Activated CD4-positive, alpha-beta T cell treated with anti-CD3 and anti-CD28 coated beads, Interleukin-10, Interleukin-2, amounts not matched to agents 100 ng/mL and 50 ng/mL, durations not matched to agents 16 hours and 8 hours (primary cell): ENCODE data around the gene TEDC1.

Experiments
- DNase-seq: peaks from one replicate; pipeline ENCODE4 v3.0.0-alpha.2; 2020

TEDC1 gene

DNA sequence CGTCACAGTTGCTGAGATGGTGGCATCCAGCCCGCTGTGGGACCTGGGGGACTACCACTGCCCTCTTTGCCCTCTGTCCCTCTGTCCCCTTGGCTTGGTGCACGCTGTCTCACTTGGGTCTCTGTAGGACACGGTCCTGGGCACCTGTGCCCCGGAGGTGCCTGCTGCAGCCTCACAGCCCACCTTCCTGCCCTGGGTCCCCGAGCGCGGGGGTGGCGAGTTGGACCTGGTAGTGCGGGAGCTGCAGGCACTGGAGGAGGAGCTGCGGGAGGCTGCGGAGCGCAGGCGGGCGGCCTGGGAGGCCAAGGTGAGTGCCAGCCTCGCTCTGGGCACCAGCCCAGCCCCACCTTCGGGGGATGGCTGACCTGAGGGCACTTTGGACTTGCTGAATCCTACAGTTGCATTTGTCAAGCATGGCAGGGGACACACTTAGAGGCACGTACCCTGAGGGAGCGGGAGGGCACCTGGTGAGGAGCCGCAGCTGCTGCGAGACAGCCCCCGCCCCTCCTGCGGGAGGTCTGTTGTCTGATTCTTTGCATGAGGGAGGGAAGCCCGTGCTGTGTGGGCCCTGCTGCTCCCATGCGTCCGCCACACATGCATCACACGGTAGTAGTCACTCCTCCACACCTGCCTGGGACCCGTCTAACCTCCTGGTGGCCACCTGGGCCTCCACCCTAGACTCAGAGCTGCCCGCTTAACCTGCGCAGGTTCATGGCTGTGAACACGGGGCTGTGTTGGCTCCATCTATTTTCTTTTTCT lies 6.8 kb downstream of the TEDC1 start:
- DNase-seq, result no peak

DNA sequence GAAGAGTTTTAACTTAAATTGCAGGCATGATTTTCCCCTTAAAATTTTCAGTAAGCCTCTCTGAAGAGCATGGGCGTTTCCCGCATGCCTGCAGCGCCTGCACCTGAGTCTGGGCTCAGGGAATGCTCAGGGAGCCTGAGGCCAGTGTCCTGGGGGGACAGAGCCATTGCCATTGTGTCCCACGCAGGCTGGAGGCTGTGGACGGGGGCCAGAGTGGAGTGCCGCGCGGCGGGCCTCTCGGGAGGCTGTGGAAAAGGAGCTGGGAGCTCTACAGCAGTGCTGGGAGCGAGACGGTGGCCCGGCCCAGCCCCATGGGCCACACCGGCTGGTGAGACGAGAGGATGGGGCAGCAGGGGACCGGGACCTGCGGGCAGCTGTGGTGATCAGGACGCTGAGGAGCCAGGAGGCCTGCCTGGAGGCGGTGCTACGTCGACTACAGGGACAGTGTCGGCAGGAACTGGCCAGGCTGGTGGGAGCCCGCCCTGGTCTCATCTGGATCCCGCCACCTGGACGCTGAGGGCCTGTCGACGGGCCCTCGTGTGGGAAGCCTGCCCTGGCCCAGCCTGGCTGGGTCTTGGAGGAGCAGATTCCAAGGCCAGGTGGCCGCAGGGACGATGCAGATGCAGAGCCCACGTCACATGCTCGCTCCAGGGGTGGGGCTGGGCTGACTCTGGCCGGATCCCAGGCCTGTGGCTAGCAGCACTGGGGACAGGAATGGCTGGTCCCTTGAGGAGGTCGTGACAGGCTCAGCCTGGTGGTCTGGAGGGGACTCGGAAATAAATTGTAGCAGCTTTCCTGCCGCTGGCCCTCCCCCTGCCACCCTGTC lies 7.6 kb downstream of the TEDC1 start:
- DNase-seq, result no peak

DNA sequence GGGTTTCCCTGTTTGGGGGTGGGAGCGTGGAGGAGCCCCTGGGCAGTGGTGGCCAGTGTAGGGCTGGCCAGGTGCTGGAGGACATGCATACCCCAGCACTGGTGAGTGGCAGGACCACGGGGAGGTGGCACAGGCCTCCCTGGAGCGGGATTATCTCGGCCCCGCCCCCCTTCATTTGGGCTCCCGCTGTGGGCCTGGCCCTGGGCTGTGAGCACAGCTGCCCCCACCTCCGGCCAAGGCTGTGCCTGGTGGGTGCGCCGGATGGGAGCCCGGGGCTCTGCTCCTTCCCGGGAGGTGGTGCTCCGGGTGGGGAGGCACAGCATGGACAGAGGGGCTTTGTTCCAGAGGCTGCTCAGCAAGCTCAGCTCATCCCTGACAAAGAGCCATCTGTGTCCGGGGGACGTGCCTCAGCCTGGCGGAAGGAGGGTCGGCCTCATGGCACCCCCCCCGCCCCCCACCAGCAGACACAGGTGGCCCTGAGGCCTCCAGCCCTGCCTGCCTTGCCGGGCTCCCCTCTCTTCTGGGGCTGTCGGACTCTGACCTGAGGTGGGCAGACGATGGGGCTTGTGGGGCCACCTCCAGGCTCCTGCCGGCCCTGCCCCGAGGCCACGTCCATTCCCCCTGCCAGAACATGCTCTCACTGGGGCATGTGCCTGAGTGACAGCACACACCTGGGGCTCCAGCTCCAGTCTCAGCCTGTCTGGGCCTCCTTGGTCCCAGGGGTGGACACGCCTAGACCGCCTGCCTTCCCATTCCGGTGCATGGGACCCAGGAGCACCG lies 8.4 kb downstream of the TEDC1 start:
- DNase-seq, result no peak

GRCh38 chr14:105500036-105500725 lies 9.1 kb downstream of the TEDC1 start:
- DNase-seq, result no peak

DNA sequence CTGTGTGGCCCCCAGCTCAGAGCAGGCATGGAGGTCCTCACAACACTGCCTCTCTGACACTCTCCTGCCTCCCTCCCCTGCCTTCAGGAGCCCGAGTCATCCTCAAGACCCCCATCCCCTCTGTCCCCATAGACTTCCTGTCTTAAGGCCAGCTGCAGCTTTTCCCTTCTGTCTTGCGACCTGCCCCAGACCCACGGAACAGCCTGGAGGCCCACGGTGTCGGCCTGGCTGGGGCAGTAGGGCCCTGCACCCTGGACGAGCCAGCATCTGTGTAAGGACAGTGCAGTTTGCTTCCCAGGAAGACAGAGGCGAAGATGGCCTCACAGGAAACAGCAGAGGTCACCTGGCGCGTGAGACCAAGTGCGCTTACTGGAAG lies 9.7 kb downstream of the TEDC1 start:
- DNase-seq, result no peak

- DNase-seq, result no peak
Observed at GRCh38 chr14:105501504-105502291, 10.7 kb downstream of the TEDC1 start.

- no peak for DNase-seq
Observed at GRCh38 chr14:105502446-105503295, 11.6 kb downstream of the TEDC1 start.

DNA sequence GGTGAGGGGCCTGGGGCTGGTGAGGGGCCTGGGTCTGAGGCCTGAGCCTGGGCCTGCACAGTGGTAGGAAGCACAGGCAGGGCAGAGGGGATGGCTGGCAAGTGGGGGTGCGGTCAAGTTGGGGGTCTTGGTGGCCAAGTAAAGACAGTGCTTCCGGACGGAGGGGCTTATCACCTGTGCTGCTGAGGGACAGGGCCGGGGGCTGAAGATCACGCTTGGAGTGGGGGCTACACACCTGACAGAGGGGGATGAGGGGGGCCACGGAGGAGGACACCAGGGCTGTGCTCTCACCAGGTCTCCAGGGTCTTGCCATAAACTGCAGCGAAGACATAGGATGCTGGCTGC lies 12.2 kb downstream of the TEDC1 start:
- DNase-seq, result no peak

- DNase-seq, result no peak
Observed at GRCh38 chr14:105503935-105504692, 13.1 kb downstream of the TEDC1 start.

DNA sequence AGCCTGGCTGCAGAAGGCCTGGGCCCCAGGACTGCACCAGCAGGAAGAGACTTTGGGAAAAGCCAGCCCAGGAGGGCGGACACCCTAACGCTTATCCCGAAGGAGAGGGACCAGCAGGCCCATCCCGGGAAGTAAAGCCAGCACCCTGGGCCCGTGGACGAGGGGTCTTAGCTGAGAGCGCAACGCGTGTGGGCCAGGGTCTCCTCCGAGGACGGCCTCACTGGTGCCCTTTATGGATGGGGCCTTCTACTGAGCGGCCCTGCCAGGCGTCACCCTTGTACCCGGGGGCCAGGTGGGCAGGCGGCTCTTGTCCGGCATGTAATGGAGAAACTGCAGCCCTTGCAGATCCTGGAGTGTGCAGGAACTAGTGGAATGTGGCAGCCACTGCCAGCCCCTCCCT lies 14.1 kb downstream of the TEDC1 start:
- DNase-seq, result no peak

DNA sequence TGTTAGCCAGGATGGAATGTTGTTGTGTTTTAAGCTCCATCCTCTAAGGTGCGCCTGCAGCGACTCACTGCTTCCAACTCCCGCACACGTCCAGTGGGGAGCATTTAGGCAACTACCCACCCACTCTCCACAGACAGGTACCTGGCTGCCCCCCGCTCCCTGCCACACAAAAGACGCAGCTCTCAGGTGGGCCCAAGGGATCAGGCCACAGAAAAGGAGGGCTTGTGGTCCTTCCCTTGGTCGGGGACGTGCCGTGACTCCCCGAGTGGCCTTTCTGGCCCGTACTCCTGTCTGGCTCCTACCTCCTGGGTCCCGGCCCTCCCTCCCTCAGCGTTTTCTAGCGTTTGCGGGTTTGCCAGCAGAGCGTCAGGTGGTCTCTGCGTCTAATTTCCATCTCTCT lies 16.2 kb downstream of the TEDC1 start:
- no peak for DNase-seq

GRCh38 chr14:105508069-105508468 lies 17.0 kb downstream of the TEDC1 start:
- DNase-seq, result no peak

DNA sequence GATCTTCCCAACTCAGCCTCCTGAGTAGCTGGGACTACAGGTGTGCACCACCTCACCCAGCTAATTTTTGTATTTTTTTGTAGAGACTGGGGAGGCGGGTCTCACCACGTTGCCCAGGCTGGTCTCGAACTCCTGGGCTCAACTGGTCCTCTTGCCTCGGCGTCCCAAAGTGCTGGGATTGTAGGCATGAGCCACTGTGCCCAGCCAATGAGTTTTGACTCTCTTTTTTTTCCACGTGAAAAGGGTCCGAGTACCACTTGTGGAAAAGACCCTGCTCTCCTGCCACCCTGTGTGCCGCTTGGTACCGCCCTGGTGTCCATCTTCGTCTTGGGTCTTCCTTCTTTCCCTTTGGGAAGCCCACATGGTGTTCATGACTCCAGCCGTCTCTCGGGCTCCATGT lies 17.6 kb downstream of the TEDC1 start:
- no peak for DNase-seq

GRCh38 chr14:105517096-105517495 lies 26.1 kb downstream of the TEDC1 start:
- no peak for DNase-seq

- no peak for DNase-seq
Observed at GRCh38 chr14:105519946-105520698, 29.1 kb downstream of the TEDC1 start.

DNA sequence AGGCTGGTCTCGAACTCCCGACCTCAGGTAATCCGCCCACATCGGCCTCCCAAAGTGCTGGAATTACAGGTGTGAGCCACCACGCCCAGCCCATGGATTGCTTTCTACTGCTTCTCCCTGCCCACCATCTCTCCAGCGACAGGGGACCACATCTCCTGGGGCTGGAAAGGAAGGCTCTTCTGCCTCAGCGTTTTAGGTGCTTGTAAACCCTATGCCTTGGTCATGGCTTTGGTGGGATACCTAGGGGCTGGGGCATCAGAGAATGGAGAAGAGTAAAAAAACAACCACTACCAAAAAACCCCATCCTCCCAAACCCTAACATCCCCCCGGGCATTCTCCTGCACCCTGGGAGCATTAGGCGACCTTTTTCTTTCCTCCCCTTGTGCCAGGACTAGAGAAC lies 34.3 kb downstream of the TEDC1 start:
- DNase-seq, result no peak

GRCh38 chr14:105525861-105526775 lies 35.1 kb downstream of the TEDC1 start, which contains the start of gene TMEM121:
TSS of gene TMEM121 (plus strand) at chr14:105526583. CDS start at chr14:105528835, 2,252 bp downstream.
- DNase-seq, result peak; percentile 31

DNA sequence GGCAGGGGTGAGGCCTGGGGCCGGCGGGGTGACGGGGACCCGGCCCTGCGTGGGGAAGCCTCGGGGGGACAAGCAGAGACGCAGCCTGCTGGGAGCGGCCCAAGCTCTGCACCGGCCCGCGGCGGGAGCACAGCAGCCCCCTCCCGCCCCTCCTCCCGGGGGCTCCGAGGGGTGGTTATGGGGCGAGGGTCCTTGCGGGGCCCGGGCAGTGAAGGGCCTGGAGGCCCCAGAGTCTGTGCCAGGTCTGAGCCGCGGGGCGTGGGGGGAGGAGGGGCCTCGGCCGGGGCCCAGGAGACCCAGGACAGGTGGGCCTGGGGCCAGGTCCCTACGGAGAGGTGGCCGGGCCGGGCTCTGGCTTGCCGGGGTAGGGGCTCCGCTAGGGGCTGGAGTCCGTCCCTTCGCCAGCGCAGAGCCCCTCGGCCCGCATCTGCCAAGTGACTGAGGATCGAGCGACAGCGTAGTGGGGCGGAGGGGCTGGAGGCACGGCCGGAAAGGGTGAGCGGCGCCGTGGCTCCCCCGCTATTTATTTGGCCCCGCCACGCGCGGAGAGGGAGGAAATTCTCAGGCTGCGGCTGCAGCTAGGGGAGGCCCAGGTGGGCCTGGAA lies 35.8 kb downstream of the TEDC1 start:
- DNase-seq, result no peak
